HEK293 (cell line): ENCODE results near the gene PLCL2.
A peak's percentile ranks its signal among the peaks of the same experiment; 100 is the strongest.

ENCODE experiments used
- CTCF ChIA-PET: fragments of 350-600 bp; formaldehyde crosslinking; extraction: SDS; loops from one replicate; lab custom pipeline; 2021; ENCODE audit warnings: antibody characterized with exemption; lab: Yijun Ruan, JAX
- POLR2A ChIA-PET: fragments of 300-600 bp; formaldehyde crosslinking; extraction: SDS; loops from one replicate; lab custom pipeline; 2020; ENCODE audit warnings: antibody characterized with exemption, inconsistent platforms; lab: Yijun Ruan, JAX
- H3K27ac ChIP-seq: fragments of 200-500 bp; sonication (Bioruptor generic); 2 replicates; pipeline ENCODE4 v1.5.1; 2014; ENCODE audit warnings: low read depth, low read length, control low read depth, inconsistent platforms; ENCODE audit errors: extremely low read depth
- H3K36me3 ChIP-seq, 2 experiments: fragments of 200-500 bp in 1 of 2; sonication (Bioruptor generic) in 1 of 2; 1 replicate in 1 of 2; 2 replicates in 1 of 2; pipeline ENCODE4 v1.5.1; 2014 to 2017; ENCODE audit warnings: inconsistent platforms in 2 of 2, low read length in 2 of 2; ENCODE audit not compliant: control insufficient read depth in 2 of 2, insufficient read depth in 1 of 2
- H3K4me1 ChIP-seq: fragments of 200-500 bp; sonication (Bioruptor generic); 2 replicates; pipeline ENCODE4 v1.5.1; 2014; ENCODE audit warnings: mild to moderate bottlenecking, low read length, inconsistent platforms; ENCODE audit not compliant: control insufficient read depth, insufficient read depth
- H3K4me3 ChIP-seq: 2 replicates; pipeline ENCODE4 v1.5.1; 2011; ENCODE audit warnings: low read depth, mild to moderate bottlenecking, control low read depth, low read length, moderate library complexity
- H3K9me3 ChIP-seq: fragments of 200-500 bp; sonication (Bioruptor generic); 2 replicates; pipeline ENCODE4 v1.5.1; 2014; ENCODE audit warnings: low read depth, low read length, inconsistent platforms; ENCODE audit not compliant: control insufficient read depth, insufficient read depth
- FEZF1 ChIP-seq: fragments of 450-650 bp; formaldehyde crosslinking; IDR thresholded peaks from 2 replicates; pipeline ENCODE4 v1.5.1; 2016; ENCODE audit warnings: missing biosample characterization, missing genetic modification characterization
- GLIS2 ChIP-seq: fragments of 450-650 bp; formaldehyde crosslinking; IDR thresholded peaks from 2 replicates; pipeline ENCODE4 v1.5.1; 2016; ENCODE audit warnings: missing biosample characterization, missing genetic modification characterization
- MZF1 ChIP-seq: fragments of 450-650 bp; formaldehyde crosslinking; IDR thresholded peaks from 2 replicates; pipeline ENCODE4 v1.5.1; 2017; ENCODE audit warnings: missing biosample characterization, missing genetic modification characterization, borderline replicate concordance
- OVOL3 ChIP-seq: fragments of 450-650 bp; formaldehyde crosslinking; IDR thresholded peaks from 2 replicates; pipeline ENCODE4 v1.5.1; 2016; ENCODE audit warnings: missing biosample characterization, missing genetic modification characterization
- SCRT1 ChIP-seq: fragments of 450-650 bp; formaldehyde crosslinking; IDR thresholded peaks from 2 replicates; pipeline ENCODE4 v1.5.1; 2016; ENCODE audit warnings: missing biosample characterization, missing genetic modification characterization, borderline replicate concordance
- ZBTB20 ChIP-seq: fragments of 450-650 bp; formaldehyde crosslinking; IDR thresholded peaks from 2 replicates; pipeline ENCODE4 v1.5.1; 2016; ENCODE audit warnings: missing biosample characterization, missing genetic modification characterization
- ZNF155 ChIP-seq: fragments of 450-650 bp; formaldehyde crosslinking; IDR thresholded peaks from 2 replicates; pipeline ENCODE4 v1.5.1; 2016; ENCODE audit warnings: missing biosample characterization, missing genetic modification characterization
- ZNF239 ChIP-seq: fragments of 450-650 bp; formaldehyde crosslinking; IDR thresholded peaks from 2 replicates; pipeline ENCODE4 v1.5.1; 2016; ENCODE audit warnings: missing biosample characterization, missing genetic modification characterization
- ZNF274 ChIP-seq, 2 experiments: fragments of 200-500 bp in 1 of 2; fragments of 450-650 bp in 1 of 2; sonication (Bioruptor generic) in 1 of 2; formaldehyde crosslinking in 1 of 2; IDR thresholded peaks; 2 replicates each; pipeline versions ENCODE4 v1.5.1 to v1.6.1; 2014 to 2016; ENCODE audit warnings: borderline replicate concordance in 1 of 2, inconsistent platforms in 1 of 2, low read length in 1 of 2, missing biosample characterization in 1 of 2, missing genetic modification characterization in 1 of 2
- ZNF324 ChIP-seq: fragments of 450-650 bp; formaldehyde crosslinking; IDR thresholded peaks from 2 replicates; pipeline ENCODE4 v1.5.1; 2016; ENCODE audit warnings: missing biosample characterization, missing genetic modification characterization
- ZNF341 ChIP-seq: fragments of 450-650 bp; formaldehyde crosslinking; IDR thresholded peaks from 2 replicates; pipeline ENCODE4; 2016; ENCODE audit warnings: low read depth, missing biosample characterization, missing genetic modification characterization
- ZNF423 ChIP-seq: fragments of 450-650 bp; formaldehyde crosslinking; IDR thresholded peaks from 2 replicates; pipeline ENCODE4 v1.5.1; 2016; ENCODE audit warnings: missing biosample characterization, missing genetic modification characterization
- ZNF473 ChIP-seq: fragments of 450-650 bp; formaldehyde crosslinking; IDR thresholded peaks from 2 replicates; pipeline ENCODE4 v1.5.1; 2017; ENCODE audit warnings: missing biosample characterization, missing genetic modification characterization
- ZNF837 ChIP-seq: fragments of 450-650 bp; formaldehyde crosslinking; IDR thresholded peaks from 2 replicates; pipeline ENCODE4 v1.5.1; 2016; ENCODE audit warnings: missing biosample characterization, missing genetic modification characterization
- ZSCAN23 ChIP-seq: fragments of 450-650 bp; formaldehyde crosslinking; IDR thresholded peaks from 2 replicates; pipeline ENCODE4 v1.5.1; 2016; ENCODE audit warnings: missing biosample characterization, missing genetic modification characterization
- TF ChIP-seq, protein P1 (sequence below): fragments of 450-650 bp; formaldehyde crosslinking; IDR thresholded peaks from 2 replicates; pipeline ENCODE4 v1.5.1; 2016; ENCODE audit warnings: missing biosample characterization, missing genetic modification characterization, borderline replicate concordance
- TF ChIP-seq, protein P2 (sequence below): fragments of 450-650 bp; formaldehyde crosslinking; IDR thresholded peaks from 2 replicates; pipeline ENCODE4 v1.5.1; 2016; ENCODE audit warnings: missing biosample characterization, missing genetic modification characterization
- TF ChIP-seq, protein P3 (sequence below): fragments of 450-650 bp; formaldehyde crosslinking; IDR thresholded peaks from 2 replicates; pipeline ENCODE4 v1.5.1; 2016; ENCODE audit warnings: missing biosample characterization, missing genetic modification characterization
- TF ChIP-seq, protein P4 (sequence below): fragments of 450-650 bp; formaldehyde crosslinking; IDR thresholded peaks from 2 replicates; pipeline ENCODE4 v1.5.1; 2016; ENCODE audit warnings: missing biosample characterization, missing genetic modification characterization
- TF ChIP-seq, protein P5 (sequence below): fragments of 450-650 bp; formaldehyde crosslinking; IDR thresholded peaks from 2 replicates; pipeline ENCODE4 v1.5.1; 2017; ENCODE audit warnings: missing biosample characterization, missing genetic modification characterization
- TF ChIP-seq, protein P6 (sequence below): fragments of 450-650 bp; formaldehyde crosslinking; IDR thresholded peaks from 2 replicates; pipeline ENCODE4 v1.5.1; 2017; ENCODE audit warnings: missing biosample characterization, missing genetic modification characterization

Gene PLCL2

DNA sequence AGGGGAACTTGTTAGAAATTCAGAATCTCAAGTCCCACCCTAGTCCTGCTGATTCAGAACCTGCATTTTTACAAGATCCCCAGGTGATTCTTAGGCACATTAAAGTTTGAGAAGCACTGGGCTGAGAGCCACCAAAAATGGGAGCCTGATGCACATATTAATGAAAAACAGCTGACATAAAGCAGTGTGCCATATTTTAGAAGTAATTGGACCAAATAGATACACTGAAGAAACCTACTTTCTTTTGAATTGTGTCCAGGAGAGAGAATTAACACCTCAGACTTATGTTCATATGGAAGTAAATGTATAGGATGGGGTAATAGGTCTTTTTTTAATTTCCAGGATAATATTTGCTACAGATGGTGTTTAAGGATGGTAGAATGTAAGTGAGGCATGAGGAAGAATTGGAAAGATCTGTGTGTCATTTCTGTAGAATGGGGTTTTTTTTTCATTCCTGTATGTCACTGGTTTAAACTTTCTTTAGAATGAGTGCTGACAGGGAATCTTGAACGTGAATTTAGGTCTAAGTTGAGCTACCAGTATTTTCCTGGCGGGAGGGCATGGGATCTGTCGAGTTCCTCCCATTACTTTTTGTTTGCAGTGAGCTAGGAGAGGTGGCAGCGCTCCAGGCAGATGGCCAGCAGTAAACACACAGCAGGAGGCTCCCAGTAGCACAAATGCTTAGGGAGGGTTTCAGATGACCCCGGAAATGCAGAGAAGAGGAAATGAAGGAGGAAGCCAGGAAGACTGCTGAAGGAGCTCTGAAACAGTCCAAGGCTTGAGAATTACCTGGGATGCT lies 185.6 kb downstream of the PLCL2 start:
- H3K4me3 ChIP-seq: no peak overlapping the region
- CTCF ChIA-PET: no interaction called here
- no peak overlapping the region for H3K27ac ChIP-seq
- POLR2A ChIA-PET: no interaction called here
- H3K36me3 ChIP-seq: peaks cover 0 to 4% of the 10 kb centered on the region in 2 experiments; a peak in 2 of 3 replicates
- no peaks in the 10 kb centered on the region for H3K9me3 ChIP-seq
- peaks cover 5% of the 10 kb centered on the region; the same call in 1 of the 2 replicates for H3K4me1 ChIP-seq
- TF ChIP-seq ZNF341 (tag by site-specific recombination) (no peak), OVOL3 (no peak), SCRT1 (tag by site-specific recombination) (no peak), ZBTB20 (tag by site-specific recombination) (0 out of 2 replicates have a peak, but pooled peaks have one; percentile 83), GLIS2 (no peak), ZNF837 (no peak), ZNF239 (no peak), MZF1 (no peak), ZNF473 (tag by site-specific recombination) (no peak), ZNF324 (tag by site-specific recombination) (no peak), ZSCAN23 (tag by site-specific recombination) (no peak), ZNF274 (IDR thresholded peaks at IDR 0.05; ENCODE audit: low read length) (no peak), ZNF274 (tag by site-specific recombination; IDR thresholded peaks at IDR 0.05; ENCODE audit: borderline replicate concordance) (no peak), ZNF423 (tag by site-specific recombination) (peak; percentile 64; the same call in 1 of the 2 replicates), ZNF155 (tag by site-specific recombination) (no peak), FEZF1 (tag by site-specific recombination) (peak; percentile 34; the same call in 1 of the 2 replicates)
- TF ChIP-seq, protein P1, sequence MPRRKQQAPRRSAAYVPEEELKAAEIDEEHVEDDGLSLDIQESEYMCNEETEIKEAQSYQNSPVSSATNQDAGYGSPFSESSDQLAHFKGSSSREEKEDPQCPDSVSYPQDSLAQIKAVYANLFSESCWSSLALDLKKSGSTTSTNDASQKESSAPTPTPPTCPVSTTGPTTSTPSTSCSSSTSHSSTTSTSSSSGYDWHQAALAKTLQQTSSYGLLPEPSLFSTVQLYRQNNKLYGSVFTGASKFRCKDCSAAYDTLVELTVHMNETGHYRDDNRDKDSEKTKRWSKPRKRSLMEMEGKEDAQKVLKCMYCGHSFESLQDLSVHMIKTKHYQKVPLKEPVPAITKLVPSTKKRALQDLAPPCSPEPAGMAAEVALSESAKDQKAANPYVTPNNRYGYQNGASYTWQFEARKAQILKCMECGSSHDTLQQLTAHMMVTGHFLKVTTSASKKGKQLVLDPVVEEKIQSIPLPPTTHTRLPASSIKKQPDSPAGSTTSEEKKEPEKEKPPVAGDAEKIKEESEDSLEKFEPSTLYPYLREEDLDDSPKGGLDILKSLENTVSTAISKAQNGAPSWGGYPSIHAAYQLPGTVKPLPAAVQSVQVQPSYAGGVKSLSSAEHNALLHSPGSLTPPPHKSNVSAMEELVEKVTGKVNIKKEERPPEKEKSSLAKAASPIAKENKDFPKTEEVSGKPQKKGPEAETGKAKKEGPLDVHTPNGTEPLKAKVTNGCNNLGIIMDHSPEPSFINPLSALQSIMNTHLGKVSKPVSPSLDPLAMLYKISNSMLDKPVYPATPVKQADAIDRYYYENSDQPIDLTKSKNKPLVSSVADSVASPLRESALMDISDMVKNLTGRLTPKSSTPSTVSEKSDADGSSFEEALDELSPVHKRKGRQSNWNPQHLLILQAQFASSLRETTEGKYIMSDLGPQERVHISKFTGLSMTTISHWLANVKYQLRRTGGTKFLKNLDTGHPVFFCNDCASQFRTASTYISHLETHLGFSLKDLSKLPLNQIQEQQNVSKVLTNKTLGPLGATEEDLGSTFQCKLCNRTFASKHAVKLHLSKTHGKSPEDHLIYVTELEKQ (tag by site-specific recombination): no peak
- TF ChIP-seq, protein P2, sequence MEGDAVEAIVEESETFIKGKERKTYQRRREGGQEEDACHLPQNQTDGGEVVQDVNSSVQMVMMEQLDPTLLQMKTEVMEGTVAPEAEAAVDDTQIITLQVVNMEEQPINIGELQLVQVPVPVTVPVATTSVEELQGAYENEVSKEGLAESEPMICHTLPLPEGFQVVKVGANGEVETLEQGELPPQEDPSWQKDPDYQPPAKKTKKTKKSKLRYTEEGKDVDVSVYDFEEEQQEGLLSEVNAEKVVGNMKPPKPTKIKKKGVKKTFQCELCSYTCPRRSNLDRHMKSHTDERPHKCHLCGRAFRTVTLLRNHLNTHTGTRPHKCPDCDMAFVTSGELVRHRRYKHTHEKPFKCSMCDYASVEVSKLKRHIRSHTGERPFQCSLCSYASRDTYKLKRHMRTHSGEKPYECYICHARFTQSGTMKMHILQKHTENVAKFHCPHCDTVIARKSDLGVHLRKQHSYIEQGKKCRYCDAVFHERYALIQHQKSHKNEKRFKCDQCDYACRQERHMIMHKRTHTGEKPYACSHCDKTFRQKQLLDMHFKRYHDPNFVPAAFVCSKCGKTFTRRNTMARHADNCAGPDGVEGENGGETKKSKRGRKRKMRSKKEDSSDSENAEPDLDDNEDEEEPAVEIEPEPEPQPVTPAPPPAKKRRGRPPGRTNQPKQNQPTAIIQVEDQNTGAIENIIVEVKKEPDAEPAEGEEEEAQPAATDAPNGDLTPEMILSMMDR (tag by site-specific recombination): no peak
- TF ChIP-seq, protein P3, sequence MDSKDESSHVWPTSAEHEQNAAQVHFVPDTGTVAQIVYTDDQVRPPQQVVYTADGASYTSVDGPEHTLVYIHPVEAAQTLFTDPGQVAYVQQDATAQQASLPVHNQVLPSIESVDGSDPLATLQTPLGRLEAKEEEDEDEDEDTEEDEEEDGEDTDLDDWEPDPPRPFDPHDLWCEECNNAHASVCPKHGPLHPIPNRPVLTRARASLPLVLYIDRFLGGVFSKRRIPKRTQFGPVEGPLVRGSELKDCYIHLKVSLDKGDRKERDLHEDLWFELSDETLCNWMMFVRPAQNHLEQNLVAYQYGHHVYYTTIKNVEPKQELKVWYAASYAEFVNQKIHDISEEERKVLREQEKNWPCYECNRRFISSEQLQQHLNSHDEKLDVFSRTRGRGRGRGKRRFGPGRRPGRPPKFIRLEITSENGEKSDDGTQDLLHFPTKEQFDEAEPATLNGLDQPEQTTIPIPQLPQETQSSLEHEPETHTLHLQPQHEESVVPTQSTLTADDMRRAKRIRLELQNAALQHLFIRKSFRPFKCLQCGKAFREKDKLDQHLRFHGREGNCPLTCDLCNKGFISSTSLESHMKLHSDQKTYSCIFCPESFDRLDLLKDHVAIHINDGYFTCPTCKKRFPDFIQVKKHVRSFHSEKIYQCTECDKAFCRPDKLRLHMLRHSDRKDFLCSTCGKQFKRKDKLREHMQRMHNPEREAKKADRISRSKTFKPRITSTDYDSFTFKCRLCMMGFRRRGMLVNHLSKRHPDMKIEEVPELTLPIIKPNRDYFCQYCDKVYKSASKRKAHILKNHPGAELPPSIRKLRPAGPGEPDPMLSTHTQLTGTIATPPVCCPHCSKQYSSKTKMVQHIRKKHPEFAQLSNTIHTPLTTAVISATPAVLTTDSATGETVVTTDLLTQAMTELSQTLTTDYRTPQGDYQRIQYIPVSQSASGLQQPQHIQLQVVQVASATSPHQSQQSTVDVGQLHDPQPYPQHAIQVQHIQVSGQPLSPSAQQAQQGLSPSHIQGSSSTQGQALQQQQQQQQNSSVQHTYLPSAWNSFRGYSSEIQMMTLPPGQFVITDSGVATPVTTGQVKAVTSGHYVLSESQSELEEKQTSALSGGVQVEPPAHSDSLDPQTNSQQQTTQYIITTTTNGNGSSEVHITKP: no peak
- TF ChIP-seq, protein P4, sequence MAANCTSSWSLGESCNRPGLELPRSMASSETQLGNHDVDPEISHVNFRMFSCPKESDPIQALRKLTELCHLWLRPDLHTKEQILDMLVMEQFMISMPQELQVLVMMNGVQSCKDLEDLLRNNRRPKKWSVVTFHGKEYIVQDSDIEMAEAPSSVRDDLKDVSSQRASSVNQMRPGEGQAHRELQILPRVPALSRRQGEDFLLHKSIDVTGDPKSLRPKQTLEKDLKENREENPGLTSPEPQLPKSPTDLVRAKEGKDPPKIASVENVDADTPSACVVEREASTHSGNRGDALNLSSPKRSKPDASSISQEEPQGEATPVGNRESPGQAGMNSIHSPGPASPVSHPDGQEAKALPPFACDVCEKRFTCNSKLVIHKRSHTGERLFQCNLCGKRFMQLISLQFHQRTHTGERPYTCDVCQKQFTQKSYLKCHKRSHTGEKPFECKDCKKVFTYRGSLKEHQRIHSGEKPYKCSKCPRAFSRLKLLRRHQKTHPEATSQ (tag by site-specific recombination): no peak
- TF ChIP-seq, protein P5, sequence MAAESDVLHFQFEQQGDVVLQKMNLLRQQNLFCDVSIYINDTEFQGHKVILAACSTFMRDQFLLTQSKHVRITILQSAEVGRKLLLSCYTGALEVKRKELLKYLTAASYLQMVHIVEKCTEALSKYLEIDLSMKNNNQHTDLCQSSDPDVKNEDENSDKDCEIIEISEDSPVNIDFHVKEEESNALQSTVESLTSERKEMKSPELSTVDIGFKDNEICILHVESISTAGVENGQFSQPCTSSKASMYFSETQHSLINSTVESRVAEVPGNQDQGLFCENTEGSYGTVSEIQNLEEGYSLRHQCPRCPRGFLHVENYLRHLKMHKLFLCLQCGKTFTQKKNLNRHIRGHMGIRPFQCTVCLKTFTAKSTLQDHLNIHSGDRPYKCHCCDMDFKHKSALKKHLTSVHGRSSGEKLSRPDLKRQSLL (tag by site-specific recombination): no peak
- TF ChIP-seq, protein P6, sequence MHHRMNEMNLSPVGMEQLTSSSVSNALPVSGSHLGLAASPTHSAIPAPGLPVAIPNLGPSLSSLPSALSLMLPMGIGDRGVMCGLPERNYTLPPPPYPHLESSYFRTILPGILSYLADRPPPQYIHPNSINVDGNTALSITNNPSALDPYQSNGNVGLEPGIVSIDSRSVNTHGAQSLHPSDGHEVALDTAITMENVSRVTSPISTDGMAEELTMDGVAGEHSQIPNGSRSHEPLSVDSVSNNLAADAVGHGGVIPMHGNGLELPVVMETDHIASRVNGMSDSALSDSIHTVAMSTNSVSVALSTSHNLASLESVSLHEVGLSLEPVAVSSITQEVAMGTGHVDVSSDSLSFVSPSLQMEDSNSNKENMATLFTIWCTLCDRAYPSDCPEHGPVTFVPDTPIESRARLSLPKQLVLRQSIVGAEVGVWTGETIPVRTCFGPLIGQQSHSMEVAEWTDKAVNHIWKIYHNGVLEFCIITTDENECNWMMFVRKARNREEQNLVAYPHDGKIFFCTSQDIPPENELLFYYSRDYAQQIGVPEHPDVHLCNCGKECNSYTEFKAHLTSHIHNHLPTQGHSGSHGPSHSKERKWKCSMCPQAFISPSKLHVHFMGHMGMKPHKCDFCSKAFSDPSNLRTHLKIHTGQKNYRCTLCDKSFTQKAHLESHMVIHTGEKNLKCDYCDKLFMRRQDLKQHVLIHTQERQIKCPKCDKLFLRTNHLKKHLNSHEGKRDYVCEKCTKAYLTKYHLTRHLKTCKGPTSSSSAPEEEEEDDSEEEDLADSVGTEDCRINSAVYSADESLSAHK (tag by site-specific recombination): peak; percentile 49; the same call in 1 of the 2 replicates
